Putamen (tissue), 1 donor: ENCODE measurements around the gene TBCA.
"Not testable (repeated sequence)": the region's sequence is repeated elsewhere in the genome, so short reads cannot be mapped to it uniquely, and the experiment has no call there.

Source experiments
- DNase-seq: peaks from one replicate; pipeline ENCODE4 v3.0.0-alpha.2; 2016; ENCODE audit warnings: low spot score

Gene TBCA

DNA sequence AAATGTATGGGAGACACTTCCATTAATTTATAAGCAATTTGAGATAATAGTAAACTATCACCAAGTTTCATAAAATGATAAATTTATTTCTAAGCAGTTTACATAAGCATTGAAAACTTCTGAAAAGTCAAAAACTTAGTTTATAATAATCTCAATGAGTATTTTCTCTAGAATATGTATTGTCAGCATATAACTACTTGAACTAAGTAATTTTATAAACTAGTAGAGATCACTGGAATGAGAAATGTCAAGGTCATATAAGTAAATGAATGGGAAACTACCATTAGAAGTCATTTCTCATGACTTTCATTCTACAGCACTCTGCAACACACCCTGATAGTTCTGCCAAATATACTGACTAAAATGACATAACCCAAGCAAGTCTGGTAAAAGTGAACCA is 3.4 kb downstream of the TBCA start:
- no peak for DNase-seq

DNA sequence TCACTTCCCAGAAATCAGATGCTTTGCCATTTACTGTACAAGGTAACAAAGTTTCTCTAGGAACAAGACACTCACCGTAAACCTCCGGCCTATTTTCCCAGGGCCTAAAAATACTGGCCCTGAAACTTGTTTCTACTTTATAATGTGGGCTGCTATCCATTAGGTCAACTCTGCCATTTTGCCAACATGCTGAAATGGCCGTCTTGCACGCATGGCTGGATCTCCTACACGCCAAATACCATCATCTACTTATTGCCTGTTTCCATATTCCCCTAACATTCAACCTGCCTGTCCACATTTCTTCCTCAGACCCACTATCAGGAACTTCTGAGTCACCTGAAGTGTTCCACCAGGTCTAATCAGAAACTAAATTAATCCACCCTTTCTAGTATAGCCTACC is 4.7 kb downstream of the TBCA start:
- DNase-seq = no peak

DNA sequence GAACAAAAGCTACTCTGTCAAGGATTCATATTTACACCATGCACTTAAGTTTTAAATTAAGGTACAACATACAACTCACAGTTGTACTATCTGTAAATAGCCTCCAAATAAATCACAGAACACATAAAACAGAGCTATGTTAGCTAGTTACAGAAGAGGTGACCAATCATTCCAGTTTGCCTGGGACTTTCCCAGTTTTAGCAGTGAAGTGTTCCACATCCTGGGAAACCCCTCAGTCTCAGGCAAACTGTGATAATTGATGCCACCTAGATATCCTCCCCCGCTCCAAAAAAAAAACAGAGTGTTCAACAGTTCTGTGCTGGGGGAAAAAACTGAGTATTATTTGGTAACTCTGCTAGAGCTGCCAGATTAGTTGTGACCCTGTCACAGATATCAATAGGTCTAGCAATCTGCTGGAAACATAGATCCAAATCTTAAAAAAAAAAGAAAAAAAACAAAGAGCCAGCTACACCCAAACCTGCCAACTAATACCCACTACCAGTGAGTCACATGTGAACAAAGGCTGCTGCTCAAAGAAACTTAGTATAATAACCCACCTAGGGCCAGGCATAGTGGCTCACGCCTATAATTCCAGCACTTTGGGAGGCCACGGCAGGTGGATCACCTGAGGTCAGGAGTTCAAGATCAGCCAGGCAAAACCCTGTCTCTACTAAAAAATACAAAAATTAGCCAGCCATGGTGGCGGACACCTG is 5.7 kb downstream of the TBCA start:
- DNase-seq = no peak

DNA sequence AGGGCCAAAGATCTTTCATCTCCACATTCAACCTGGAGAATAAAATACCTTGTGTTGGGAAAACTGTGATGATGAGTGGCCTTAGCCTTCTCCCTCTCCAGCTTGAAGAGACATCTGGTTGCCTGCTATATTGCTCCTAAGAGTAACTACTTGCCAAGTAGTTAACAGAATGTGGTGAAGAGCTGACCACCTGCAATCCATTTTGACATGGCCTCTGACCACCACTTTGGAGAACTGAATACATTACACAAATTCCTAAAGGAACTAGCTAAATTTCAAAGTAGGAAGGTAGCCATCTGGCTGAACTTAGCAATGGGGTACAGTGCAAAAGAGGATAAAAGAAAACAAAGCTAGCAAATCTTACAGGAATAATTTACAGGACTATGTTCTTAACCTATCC is 7.2 kb downstream of the TBCA start:
- DNase-seq = no peak

DNA sequence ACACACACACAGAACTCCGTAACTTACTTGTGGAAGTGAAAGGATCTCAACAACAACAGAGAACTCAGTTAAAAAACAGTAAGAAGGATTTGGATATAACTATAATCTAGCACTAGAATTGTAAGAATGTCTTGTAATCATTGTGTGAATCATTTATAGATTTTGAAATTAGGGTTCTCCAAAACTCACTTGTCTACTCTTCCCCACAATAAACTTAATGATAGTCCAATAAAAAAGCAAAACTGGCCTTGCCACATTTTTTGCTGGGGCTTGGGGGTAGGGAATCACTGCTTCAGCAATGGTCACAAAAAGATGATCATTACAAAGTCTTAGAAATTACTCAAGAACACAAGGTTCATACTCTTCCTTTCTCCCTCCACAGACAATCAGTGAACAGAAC is 8.8 kb downstream of the TBCA start:
- no peak for DNase-seq

DNA sequence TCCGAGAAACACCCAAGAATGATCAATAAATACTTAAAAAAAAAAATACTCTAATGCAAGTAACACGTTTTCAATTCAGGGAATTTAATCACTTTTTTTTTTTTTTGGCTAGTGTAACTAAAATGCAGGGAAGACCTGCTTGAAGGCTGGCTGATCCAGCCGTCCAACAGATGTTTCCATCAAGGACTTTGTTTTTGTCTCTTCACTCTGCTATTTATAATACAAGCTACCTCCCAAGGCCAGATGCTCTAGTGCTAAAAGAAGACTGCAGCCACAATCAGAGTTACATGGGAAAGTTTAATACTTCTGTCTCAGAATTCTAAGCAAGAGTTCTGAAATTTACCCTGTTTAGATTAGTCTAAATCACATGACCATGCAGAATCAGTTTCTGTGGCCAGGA is 14.5 kb downstream of the TBCA start:
- no peak for DNase-seq

DNA sequence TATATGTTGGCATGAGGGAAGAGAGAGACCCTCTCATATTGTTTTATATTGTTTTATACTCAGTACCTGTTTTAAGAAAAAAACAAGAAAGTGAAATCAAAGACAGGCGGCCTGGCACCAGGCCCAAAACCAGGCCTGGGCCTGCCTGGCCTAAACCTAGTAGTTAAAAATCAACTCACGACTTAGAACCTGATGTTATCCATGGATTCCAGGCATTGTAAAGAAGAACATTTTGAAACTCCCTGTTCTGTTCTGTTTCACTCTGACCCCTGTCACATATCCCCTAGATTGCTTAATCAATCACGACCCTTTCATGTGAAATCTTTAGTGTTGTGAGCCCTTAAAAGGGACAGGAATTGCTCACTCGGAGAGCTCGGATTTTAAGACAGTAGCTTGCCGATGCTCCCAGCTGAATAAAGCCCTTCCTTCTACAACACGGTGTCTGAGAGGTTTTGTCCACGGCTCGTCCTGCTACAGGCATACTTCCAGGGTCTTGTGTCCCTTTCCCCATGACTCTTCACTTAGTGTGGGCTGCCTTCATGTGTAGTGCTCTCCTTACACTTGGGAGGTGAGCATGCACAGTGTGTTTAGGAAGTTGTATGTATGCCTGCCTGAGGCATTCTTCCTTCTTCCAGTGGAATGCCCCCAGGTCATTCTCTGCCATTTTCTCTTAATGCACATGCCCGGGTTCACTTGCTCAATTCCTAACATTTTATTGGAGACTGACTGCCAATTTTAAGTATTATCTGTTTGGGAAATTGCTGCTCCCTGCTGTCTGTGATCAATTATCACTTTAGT is 17.8 kb downstream of the TBCA start:
- DNase-seq = no peak

DNA sequence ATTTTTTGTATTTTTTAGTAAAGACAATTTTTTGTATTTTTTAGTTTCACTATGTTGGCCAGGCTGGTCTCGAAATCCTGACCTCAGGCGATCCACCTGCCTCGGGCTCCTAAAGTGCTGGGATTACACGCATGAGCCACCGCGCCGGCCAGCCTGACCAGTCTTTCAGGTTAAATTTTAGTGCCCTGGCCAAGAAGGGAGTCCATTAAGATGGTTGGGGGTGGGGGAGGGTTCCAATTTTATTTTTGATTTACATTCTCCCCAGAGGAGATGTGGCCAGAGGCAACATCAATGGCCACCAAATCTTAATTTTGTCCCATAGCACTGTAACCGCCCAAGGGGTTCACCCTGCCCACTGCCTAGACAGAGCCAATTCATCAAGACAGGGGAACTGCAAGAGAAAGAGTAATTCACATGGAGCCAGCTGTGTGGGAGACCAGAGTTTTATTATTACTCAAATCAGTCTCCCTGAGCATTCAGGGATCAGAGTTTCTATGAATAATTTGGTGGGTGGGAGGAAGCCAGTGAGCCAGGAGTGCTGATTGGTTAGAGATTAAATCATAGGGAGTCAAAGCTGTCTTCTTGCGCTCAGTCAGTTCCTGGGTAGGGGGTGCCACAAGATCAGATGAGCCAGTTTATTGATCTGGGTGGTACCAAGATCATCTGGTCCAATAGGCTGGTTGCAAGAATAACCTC is 24.7 kb downstream of the TBCA start:
- peak; percentile 7 for DNase-seq

DNA sequence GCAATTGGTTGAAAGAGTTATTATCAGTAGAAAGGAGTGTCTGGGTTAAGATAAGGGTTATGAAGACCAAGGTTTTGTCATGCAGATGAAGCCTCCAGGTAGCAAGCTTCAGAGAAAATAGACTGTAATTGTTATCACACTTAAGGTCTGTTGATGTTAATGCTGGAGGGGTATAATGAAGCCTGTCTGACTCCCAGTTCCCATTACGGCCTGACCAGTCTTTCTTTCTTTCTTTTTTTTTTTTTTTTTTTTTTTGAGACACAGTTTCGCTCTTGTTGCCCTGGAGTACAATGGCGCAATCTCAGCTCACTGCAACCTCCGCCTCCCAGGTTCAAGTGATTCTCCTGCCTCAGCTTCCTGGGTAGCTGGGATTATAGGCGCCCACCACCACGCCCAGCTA is 25.2 kb downstream of the TBCA start:
- DNase-seq = not testable (repeated sequence)

DNA sequence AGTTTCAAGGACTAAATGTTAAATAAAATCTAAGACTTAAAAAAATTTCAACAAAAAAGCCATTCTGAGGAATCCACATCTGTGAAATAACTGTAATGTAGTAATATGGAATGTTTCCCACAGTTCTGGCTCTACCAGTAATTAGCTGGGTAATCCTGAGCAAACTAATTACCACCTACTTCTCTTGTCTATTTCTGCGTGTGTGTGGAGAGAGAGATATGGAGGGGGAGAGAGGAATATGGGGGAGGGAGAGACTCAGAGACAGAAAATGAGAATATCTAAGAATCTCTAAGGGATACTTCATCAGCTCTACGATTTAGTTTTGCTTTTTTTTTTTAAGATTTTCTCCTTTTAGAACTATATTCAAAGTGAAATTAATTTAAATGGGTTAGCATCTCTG is 28.0 kb downstream of the TBCA start:
- peak; percentile 12 for DNase-seq

DNA sequence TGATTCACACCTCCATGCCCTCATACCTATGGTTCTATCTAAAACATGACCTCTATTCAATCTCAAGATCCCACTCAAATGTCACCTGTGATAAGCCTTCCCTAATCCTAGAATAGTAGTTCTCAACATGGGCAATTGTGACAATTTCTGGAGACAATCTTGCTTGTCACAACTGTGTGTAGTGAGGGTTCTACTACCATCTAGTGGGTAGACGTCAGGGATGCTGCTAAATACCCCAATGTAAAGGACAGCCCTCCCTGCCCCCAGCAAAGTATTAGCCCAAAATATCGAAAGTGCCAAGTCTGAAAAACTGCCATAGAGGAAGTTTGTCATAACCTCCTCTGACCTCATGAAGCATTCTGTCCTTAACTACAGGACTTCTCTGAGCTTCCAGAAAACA is 32.0 kb downstream of the TBCA start:
- DNase-seq = no peak

DNA sequence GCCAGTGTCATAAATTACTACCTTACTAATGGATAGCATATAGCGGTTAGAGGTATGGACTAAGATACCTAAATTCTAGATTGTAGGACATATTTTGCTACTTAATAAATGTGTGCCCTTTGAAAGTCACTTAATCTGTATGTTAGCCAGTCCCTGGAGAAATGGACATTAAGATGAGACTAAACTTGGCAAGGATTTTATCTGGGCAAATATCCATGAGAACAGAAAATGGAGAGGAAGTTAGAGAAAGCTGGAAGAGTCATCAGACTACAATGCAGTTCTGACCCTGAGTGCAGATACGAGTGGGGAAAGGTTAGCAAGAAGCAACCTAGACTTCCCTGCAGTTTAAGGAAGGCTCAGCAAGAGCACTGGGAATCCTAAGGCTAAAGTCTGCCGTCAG is 33.0 kb downstream of the TBCA start:
- DNase-seq = no peak

DNA sequence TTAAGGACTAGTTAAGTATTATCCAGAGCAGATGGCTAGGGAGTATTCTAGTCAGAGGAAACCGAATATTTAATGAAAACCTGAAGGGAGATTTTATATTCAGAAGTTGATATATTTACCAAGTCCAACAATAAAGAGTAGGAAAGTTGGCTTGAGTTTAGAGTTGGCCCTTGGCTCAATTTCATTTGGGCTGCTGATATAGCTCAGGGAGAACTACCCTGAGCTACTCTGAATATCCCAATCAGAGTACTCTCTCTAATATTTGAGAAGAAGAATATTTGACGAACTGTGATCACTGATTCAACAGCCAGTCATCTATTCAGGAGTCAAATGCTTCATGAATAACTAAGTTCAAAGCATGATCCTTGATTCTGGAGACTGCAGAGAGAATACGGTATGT is 34.5 kb downstream of the TBCA start:
- no peak for DNase-seq

DNA sequence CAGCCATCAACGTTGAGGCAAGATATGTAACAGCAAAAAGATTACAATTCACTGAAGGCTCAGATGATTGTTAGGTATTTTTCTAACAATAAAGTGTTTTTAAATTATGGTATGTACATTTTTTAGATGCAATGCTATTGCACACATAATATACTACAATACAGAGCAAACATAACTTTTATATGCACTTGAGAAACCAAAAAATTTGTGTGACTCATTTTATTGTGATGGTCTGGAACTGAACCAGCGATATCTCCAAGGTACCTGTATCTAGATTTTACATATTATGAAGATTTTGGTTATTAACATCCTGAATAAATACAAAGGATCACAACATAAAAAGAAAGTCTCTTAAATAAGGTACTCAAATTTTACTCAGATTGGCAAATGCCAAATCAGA is 41.3 kb downstream of the TBCA start:
- no peak for DNase-seq

DNA sequence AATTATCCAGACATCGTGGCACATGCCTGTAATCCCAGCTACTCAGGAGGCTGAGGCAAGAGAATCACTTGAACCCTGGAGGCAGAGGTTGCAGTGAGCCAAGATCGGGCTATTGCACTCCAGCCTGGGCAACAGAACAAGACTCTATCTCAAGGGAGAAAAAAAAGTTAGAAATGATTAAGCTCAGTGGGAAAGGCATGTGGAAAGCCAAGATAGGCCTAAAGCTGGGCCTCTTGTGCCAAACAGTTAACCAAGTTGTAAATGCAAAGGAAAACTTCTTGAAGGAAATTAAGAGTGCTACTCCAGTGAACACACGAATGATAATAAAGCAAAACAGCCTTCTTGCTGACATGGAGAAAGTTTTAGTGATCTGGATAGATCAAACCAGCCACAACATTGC is 43.0 kb downstream of the TBCA start:
- no peak for DNase-seq

DNA sequence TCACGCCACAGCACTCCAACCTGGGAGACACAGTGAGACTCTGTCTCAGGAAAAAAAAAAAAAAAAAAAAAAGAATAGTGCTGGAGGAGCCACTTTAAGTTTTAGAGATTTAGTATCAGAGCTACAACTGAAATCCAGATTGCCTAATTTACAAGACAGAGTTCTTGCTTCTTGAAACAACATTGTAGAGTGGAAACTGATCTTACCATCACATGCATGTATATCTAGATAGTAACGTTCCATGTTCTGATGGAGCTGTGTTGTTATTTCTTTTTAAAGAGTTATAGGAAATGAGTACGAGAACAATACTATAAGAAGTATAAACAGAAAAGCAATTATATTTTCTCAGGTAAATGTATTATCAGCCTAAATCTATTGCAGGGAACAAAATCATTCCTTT is 48.9 kb downstream of the TBCA start:
- DNase-seq = no peak

DNA sequence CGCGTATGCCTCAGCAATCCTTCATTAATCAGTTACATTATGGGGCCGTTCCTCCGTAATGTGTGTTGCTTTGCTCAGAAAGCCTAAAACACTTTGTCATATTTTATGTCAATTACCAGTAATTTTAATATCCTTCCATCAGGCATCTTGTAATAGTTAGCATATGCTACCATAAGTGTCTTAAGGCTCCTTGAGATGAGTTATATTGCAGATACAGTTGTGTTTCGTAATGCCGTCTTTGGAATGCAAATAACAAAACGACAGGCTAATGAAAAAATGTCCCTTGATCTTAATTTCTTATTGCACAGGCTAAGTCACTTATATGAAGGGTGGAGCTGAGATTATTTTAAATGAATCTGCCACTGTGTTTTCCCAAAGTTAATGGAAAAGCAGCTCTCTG is 50.5 kb downstream of the TBCA start:
- DNase-seq = no peak

DNA sequence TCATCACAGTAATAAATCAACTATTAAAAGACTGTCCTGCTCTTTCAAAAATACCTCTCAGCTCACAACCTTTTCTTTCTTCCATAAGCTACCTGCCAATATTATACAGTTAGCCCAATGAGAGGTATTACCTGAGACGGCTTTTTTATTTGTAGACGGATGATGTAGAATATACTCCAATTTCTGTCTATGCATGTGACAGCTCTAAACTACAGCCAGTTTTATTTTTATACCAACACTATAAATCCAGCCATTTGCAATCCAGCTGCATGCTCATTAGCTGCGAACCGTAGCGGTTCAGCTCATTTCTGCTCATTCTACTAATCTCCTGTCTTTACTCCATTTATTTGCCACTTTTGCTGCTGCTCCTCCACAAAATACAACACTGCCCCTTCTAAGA is 51.2 kb downstream of the TBCA start:
- no peak for DNase-seq

DNA sequence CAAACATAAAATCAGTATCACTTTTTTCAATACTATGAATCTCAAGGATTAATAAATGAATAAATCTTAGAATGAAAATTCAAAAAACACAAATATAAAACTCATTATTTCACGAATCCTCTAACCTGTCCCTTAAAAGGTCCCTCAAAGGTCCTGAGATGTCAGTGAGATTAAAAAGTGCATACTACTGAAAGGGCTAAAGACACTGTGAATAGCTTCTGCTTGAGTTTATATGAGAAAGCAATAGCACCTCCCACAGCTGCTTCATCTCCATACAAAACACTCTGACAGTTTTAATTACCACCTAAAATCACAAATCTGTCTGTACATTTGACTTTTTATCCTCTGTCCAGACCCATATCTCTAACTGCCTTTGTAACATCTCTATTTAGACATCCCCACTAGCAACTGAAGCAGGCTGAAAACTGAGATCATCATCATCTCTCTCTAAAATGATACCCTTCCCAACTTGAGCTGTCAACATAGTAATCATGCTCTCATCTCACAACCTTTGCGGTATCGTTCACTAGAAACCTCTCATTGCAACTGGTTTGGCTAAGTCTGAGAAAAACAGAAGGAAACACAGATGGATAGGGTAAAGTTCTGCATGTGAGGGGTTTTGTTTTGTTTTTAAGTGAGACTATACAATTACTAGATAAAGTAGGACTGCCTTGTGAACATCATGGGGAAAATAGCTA is 56.3 kb downstream of the TBCA start:
- no peak for DNase-seq

DNA sequence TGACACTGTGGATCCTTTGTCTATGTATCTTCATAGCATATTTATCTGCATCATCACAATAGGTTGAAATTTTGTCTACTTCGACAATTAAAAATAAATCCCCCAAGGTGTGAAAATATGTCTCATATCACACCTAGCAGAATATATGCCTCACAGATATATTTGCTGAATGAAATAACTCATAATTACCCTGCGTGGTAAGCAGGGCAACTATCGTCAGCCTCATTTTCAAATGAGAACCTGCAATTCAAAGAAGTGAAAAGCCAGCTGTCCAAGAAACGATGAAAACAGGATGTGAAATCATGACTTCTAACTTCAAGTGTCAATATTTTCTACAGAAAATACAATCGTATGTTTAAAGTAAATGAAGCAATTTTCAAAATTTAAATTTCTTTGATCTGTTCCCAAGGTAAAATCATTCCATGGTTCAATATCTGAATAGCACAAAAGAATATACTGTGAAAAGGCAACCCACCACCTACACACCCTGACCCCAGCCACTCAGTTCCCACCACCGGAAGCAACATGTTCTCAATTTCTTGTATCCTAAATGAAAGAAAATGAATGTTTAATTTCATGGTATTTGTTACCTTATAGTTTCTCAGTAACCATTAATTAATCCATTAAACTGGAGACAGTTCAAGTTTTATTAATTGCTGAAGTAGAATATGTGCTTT is 57.1 kb downstream of the TBCA start:
- DNase-seq = no peak

DNA sequence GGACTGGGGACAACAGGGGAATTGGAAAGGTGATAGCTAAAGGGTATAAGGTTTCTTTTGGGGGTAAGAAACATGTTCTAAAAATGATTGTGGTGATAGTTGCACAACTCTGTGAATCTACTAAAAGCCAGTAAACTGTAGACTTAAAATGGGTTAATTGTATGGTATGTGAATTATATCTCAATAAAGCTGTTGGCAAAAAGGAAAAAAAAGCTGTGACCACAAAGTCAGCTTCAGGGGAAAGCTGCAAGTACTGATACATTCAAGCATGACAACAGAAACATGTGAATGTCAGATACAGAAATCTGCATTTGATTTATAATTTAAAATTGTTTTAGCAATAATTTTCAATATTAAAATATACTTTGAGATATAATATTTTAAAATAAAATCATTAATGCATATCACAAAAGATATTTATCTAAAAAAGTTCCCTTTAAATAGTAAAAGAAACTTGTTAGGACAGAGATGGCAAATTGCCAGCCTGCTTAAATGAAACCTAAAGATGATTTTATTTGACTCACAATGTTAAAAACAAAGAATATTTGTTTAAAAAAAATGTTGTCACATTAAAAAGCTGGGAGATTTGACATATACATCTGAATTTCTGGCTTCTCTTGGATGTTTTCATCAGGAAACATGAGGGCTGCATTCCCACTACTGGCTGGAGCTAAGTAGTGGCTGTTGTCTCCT is 66.0 kb downstream of the TBCA start:
- no peak for DNase-seq
